Loucy (cell line): ENCODE data around the gene STUM.

Source experiments
- EZH2phosphoT487 ChIP-seq: fragments of 200-600 bp; IDR thresholded peaks from 2 replicates; pipeline ENCODE4 v1.6.1; 2018; ENCODE audit warnings: antibody characterized with exemption, mild to moderate bottlenecking, moderate library complexity, borderline replicate concordance
- TF ChIP-seq, protein P1 (sequence below): fragments of 200-600 bp; sonication (generic); conservative IDR thresholded peaks from 2 replicates; pipeline ENCODE4 v1.5.1; 2014; ENCODE audit warnings: mild to moderate bottlenecking, antibody characterized with exemption, low read length

DNA sequence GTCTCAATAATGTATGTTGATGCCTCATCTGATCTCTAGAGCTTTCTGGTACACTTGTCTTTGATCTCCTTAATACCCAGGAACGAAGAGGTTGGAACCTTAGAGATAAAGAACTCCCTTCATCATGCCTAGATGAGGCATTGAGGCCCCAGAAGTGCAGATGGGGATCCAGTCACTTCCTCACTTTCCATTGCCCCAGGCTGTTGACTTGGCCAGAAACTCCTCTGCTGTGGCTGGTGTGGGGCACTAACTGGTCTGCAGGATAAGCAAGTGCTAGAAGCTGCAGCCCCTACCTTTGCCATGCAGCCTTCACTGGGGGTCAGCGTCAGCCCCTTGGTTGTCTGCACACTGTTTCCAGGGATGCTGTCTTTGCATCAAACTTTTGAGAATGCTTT is 49.9 kb downstream of the STUM start:
- TF ChIP-seq, protein P1, sequence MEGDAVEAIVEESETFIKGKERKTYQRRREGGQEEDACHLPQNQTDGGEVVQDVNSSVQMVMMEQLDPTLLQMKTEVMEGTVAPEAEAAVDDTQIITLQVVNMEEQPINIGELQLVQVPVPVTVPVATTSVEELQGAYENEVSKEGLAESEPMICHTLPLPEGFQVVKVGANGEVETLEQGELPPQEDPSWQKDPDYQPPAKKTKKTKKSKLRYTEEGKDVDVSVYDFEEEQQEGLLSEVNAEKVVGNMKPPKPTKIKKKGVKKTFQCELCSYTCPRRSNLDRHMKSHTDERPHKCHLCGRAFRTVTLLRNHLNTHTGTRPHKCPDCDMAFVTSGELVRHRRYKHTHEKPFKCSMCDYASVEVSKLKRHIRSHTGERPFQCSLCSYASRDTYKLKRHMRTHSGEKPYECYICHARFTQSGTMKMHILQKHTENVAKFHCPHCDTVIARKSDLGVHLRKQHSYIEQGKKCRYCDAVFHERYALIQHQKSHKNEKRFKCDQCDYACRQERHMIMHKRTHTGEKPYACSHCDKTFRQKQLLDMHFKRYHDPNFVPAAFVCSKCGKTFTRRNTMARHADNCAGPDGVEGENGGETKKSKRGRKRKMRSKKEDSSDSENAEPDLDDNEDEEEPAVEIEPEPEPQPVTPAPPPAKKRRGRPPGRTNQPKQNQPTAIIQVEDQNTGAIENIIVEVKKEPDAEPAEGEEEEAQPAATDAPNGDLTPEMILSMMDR = no peak
- TF ChIP-seq EZH2phosphoT487 = no peak
